ENCODE data around the gene ERC2. TPM values are rescaled to one million over a fixed set of nuclear protein-coding genes. Genes with fewer than 3 reads are reported as not detected.

Gene ERC2
- total RNA-seq, 2 donors from 2014 or later, result 16.1 to 22.8 TPM

DNA sequence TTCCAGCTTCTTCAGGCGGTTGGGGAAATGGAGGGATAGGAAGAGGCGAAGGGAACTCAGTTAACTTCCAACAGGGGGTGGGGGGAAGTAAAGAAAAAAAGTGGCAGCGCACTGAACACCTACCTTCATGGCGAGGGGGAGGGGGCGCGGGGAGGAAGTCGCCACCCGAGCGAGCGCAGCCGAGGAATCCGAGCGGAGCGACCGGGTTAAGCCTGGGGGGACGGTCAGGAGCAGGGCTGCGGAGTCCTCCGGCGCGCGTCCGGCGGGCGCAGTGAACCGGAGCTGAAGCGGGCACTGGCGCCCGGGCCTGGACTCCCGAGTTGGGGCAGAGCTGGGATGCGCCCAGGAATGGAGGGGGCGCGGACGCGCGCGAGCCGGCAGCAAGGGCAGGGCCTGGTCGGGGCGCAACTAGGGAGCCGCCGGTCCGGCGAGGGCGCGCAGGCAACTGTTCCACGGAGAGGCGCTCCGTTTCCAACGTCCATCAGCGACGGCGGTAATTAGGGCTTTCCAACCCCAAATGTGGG, 981.3 kb downstream of the ERC2 start, which contains the start of gene WNT5A:
Gene WNT5A, minus strand, starts transcription at position 450 of the 524 bp plus-strand sequence. Its CDS starts 321 bp downstream, at position 129.
- H3K4me1 ChIP-seq (ENCODE audit: control insufficient read depth, insufficient read depth, low read length), result peaks cover 3% of the 10 kb centered on the region
- H3K27me3 Mint-ChIP-seq (ENCODE audit: insufficient read depth), result peaks cover 94% of the 10 kb centered on the region
- H3K36me3 Mint-ChIP-seq (ENCODE audit: low read depth), result no peaks in the 10 kb centered on the region
- peak within 1 kb of the TSS; percentile 32 for H3K9ac ChIP-seq (ENCODE audit: extremely low read depth, low read length, poor library complexity, severe bottlenecking)
- H3K9me3 Mint-ChIP-seq, result no peaks in the 10 kb centered on the region
- H3K4me3 ChIP-seq (ENCODE audit: low read length), result peak within 1 kb of the TSS; percentile 81
- H3K27me3 ChIP-seq (ENCODE audit: control insufficient read depth, insufficient read depth, low read length, poor library complexity, severe bottlenecking), result peaks cover 93% of the 10 kb centered on the region
- peak; percentile 87 for DNase-seq
- peaks cover 51% of the 10 kb centered on the region for H3K4me1 Mint-ChIP-seq
- peak within 1 kb of the TSS; percentile 64 for H3K4me3 Mint-ChIP-seq
- no peaks in the 10 kb centered on the region for H3K36me3 ChIP-seq (ENCODE audit: control insufficient read depth, insufficient read depth, low read length)
- no peaks in the 10 kb centered on the region for H3K9me3 ChIP-seq (ENCODE audit: control insufficient read depth, low read length)
- TF ChIP-seq, protein P1, sequence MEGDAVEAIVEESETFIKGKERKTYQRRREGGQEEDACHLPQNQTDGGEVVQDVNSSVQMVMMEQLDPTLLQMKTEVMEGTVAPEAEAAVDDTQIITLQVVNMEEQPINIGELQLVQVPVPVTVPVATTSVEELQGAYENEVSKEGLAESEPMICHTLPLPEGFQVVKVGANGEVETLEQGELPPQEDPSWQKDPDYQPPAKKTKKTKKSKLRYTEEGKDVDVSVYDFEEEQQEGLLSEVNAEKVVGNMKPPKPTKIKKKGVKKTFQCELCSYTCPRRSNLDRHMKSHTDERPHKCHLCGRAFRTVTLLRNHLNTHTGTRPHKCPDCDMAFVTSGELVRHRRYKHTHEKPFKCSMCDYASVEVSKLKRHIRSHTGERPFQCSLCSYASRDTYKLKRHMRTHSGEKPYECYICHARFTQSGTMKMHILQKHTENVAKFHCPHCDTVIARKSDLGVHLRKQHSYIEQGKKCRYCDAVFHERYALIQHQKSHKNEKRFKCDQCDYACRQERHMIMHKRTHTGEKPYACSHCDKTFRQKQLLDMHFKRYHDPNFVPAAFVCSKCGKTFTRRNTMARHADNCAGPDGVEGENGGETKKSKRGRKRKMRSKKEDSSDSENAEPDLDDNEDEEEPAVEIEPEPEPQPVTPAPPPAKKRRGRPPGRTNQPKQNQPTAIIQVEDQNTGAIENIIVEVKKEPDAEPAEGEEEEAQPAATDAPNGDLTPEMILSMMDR (conservative IDR thresholded peaks at IDR 0.05), result no peak
- no peak within 1 kb of the TSS for H3K27ac Mint-ChIP-seq
- WGBS, 2 experiments (ENCODE audit: insufficient coverage in 1 of 2, insufficient read length in 1 of 2), result 0 to 1% methylated on average over 12 to 52 of the region's 52 CpGs
- no peak within 1 kb of the TSS for H3K27ac ChIP-seq (ENCODE audit: low read depth, low read length)

DNA sequence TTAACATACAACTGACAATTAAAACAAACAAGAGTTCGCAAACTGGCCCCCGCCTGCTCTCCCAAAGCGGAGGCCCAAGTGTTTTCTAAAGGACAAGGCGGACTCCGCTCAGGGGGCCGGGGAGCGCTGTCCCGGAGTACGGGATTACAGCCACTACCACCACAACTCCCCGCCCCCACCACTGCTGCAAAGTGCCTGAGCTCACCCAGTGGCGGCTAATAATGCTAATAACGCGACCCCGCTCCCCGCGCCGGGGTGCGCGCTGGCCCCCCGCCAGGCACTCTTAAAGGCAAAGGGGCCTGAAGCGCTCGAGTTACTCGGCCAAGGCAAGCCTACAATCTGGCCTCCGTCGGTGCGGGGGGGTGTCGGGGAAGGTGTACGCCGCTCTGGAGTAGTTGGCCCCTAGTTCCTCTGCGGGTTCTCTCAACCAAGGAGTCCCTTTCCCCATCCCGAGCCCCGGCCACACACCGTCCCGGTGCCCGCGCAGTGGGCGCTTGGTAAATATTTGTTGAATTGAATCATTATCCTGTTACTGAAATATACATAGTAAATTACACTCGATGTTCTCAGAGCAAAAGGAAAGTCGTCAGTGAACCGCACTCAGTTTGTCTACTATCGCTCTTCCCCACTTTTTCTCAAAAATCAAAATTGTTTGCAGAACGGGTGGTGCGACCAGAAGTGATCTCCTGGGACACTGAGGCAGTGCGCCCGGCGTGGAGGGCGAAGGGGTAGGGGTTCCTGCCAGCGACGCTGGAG, 982.0 kb downstream of the ERC2 start:
- H3K27me3 Mint-ChIP-seq (ENCODE audit: insufficient read depth), result peaks cover 94% of the 10 kb centered on the region
- TF ChIP-seq, protein P1 (conservative IDR thresholded peaks at IDR 0.05), result no peak
- H3K4me1 Mint-ChIP-seq, result peaks cover 57% of the 10 kb centered on the region

DNA sequence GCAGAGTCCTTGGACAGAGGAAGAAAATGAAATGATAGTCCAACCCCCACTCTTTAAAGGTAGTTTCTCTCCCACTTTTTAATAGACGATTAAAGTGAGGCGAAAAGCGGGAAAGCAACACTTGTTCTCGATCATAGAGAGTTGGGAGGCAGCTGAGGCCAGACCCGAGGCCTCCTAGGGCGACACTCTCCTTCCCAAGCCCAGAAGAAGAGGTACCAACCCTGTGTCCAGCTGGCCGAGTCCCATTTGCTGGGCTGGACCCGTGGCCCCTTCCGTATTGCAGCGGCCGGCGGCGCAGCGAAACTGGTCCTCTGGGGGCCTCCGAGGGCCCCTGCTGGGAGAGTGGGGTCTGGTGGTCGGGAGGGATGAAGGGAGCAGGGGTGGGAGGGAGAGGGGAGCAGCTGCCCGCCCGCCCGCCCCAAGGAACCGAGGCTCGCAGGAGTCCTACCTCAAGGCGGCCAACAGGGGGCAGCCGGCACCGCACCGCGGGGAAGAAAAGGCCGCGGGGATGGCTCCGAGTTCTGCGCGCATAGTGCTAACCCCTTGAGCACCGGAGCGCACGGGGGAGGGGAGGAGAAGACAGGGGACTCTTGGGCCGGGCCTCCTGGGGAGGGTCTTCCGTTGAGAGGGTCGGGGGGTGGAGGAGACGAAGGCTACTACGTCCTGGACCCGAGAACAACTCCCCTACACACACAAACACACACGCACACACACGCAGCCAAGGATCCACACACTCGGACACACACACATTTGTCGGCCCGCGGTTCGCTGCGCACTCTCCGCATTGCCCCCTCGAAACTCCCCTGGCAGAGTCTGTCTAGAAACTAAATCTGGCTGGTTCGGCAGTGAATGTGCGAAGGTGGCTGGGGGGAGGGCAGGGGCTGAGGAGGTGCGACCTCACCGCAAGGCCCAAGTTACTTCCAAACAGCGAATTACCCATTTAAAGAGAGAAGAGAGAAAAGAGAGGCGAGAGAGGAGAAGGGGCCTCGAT, 983.2 kb downstream of the ERC2 start:
- peak; percentile 93 for DNase-seq
- peak overlapping the region; percentile 40 for H3K27ac Mint-ChIP-seq
- 7 to 20% methylated on average over 4 to 52 of the region's 57 CpGs for WGBS, 2 experiments (ENCODE audit: insufficient coverage in 1 of 2, insufficient read length in 1 of 2)
- H3K27me3 Mint-ChIP-seq (ENCODE audit: insufficient read depth), result peaks cover 94% of the 10 kb centered on the region
- no peaks in the 10 kb centered on the region for H3K36me3 ChIP-seq (ENCODE audit: control insufficient read depth, insufficient read depth, low read length)
- H3K4me1 ChIP-seq (ENCODE audit: control insufficient read depth, insufficient read depth, low read length), result peaks cover 3% of the 10 kb centered on the region
- H3K4me3 Mint-ChIP-seq, result peak overlapping the region; percentile 64
- no peak overlapping the region for H3K9ac ChIP-seq (ENCODE audit: extremely low read depth, low read length, poor library complexity, severe bottlenecking)
- TF ChIP-seq, protein P1 (conservative IDR thresholded peaks at IDR 0.05), result peak; percentile 91
- H3K9me3 ChIP-seq (ENCODE audit: control insufficient read depth, low read length), result no peaks in the 10 kb centered on the region
- peaks cover 94% of the 10 kb centered on the region for H3K27me3 ChIP-seq (ENCODE audit: control insufficient read depth, insufficient read depth, low read length, poor library complexity, severe bottlenecking)
- peaks cover 63% of the 10 kb centered on the region for H3K4me1 Mint-ChIP-seq
- no peaks in the 10 kb centered on the region for H3K36me3 Mint-ChIP-seq (ENCODE audit: low read depth)
- H3K4me3 ChIP-seq (ENCODE audit: low read length), result peak overlapping the region; percentile 81
- H3K9me3 Mint-ChIP-seq, result no peaks in the 10 kb centered on the region
- no peak overlapping the region for H3K27ac ChIP-seq (ENCODE audit: low read depth, low read length)

More for the DNA sequence above, 982.0 kb downstream of the ERC2 start:
- H3K36me3 Mint-ChIP-seq (ENCODE audit: low read depth), result no peaks in the 10 kb centered on the region
- Histone ChIP-seq H3K4me3 (ENCODE audit: low read length) (peak overlapping the region; percentile 81), H3K36me3 (ENCODE audit: control insufficient read depth, insufficient read depth, low read length) (no peaks in the 10 kb centered on the region), H3K9me3 (ENCODE audit: control insufficient read depth, low read length) (no peaks in the 10 kb centered on the region), H3K27me3 (ENCODE audit: control insufficient read depth, insufficient read depth, low read length, poor library complexity, severe bottlenecking) (peaks cover 94% of the 10 kb centered on the region), H3K27ac (ENCODE audit: low read depth, low read length) (no peak overlapping the region), H3K9ac (ENCODE audit: extremely low read depth, low read length, poor library complexity, severe bottlenecking) (no peak overlapping the region), H3K4me1 (ENCODE audit: control insufficient read depth, insufficient read depth, low read length) (peaks cover 3% of the 10 kb centered on the region)
- DNase-seq, result peak; percentile 86
- H3K4me3 Mint-ChIP-seq, result peak overlapping the region; percentile 64
- H3K9me3 Mint-ChIP-seq, result no peaks in the 10 kb centered on the region
- 0% methylated on average over 19 to 41 of the region's 49 CpGs for WGBS, 2 experiments (ENCODE audit: insufficient coverage in 1 of 2, insufficient read length in 1 of 2)
- no peak overlapping the region for H3K27ac Mint-ChIP-seq
